Spleen (tissue), 7 donors: ENCODE data around the gene ZNF766.

ENCODE experiments used
- CTCF ChIP-seq, 11 experiments: fragments of 200-600 bp in 7 of 11; fragments of 450-650 bp in 4 of 11; sonication (generic) in 4 of 11; IDR thresholded peaks in 8 of 11; conservative IDR thresholded peaks in 3 of 11; 1 replicate in 7 of 11; 2 replicates in 4 of 11; pipeline versions ENCODE4 v1.4.0 to v1.8.0; 2016 to 2021; ENCODE audit warnings: antibody characterized with exemption in 11 of 11, inconsistent platforms in 4 of 11, mild to moderate bottlenecking in 1 of 11
- POLR2A ChIP-seq, 3 donors: fragments of 450-650 bp; IDR thresholded peaks; one replicate each; pipeline ENCODE4 v1.5.1; 2017; ENCODE audit warnings: antibody characterized with exemption in 3 of 3, mild to moderate bottlenecking in 1 of 3
- POLR2AphosphoS5 ChIP-seq, 3 donors: sonication (generic); formaldehyde crosslinking; IDR thresholded peaks; one replicate each; pipeline ENCODE4 v1.5.1; 2017; ENCODE audit warnings: antibody characterized with exemption in 3 of 3
- donor health status: DM: no; HTN: no; CAD: no; lungs with moderate emphysema.
- donor health status: DM: no; HTN: no; CAD: no.
- donor health status: DM: no; HTN: no; CAD: no.

GRCh38 chr19:52286256-52286655 lies 16.9 kb downstream of the ZNF766 start:
- TF ChIP-seq POLR2A (IDR thresholded peaks at IDR 0.05) (no peak), CTCF (IDR thresholded peaks at IDR 0.05 in 8 of 11, conservative IDR thresholded peaks at IDR 0.05 in 3 of 11) (no peak), POLR2AphosphoS5 (IDR thresholded peaks at IDR 0.05) (no peak)
